Spleen (tissue), 11 donors: ENCODE results near the gene CXCL14. TPM values are rescaled to one million over a fixed set of nuclear protein-coding genes. Genes with fewer than 3 reads are reported as not detected.

Source experiments
- DNase-seq: peaks from one replicate; pipeline ENCODE4 v3.0.0-alpha.2; 2020
- H3K27ac ChIP-seq, 8 donors: fragments of 200-600 bp; sonication (generic) in 7 of 8; 1 replicate in 4 of 8; 2 replicates in 4 of 8; pipeline versions ENCODE4 v1.5.0 to v1.8.0; 2016 to 2021; ENCODE audit warnings: inconsistent platforms in 4 of 8, mild to moderate bottlenecking in 4 of 8, moderate library complexity in 1 of 8
- H3K27me3 ChIP-seq, 7 donors: fragments of 200-600 bp; sonication (generic) in 6 of 7; replicated peaks in 1 of 7; 1 replicate in 4 of 7; 2 replicates in 3 of 7; pipeline versions ENCODE4 v1.5.0 to v1.8.0; 2016 to 2021; ENCODE audit warnings: inconsistent platforms in 3 of 7, mild to moderate bottlenecking in 1 of 7
- H3K36me3 ChIP-seq, 6 donors: fragments of 200-600 bp; sonication (generic) in 5 of 6; 1 replicate in 4 of 6; 2 replicates in 2 of 6; pipeline versions ENCODE4 v1.5.0 to v1.8.0; 2016 to 2021; ENCODE audit warnings: inconsistent platforms in 2 of 6
- H3K4me1 ChIP-seq, 6 donors: fragments of 200-600 bp; sonication (generic) in 5 of 6; 1 replicate in 3 of 6; 2 replicates in 3 of 6; pipeline versions ENCODE4 v1.5.0 to v1.8.0; 2016 to 2021; ENCODE audit warnings: inconsistent platforms in 3 of 6
- H3K4me3 ChIP-seq, 8 donors: fragments of 200-600 bp; sonication (generic) in 7 of 8; 1 replicate in 4 of 8; 2 replicates in 4 of 8; pipeline versions ENCODE4 v1.5.0 to v1.8.0; 2016 to 2021; ENCODE audit warnings: inconsistent platforms in 4 of 8, mild to moderate bottlenecking in 4 of 8, moderate library complexity in 2 of 8
- H3K9me3 ChIP-seq, 8 donors: fragments of 200-600 bp; sonication (generic) in 7 of 8; 1 replicate in 4 of 8; 2 replicates in 4 of 8; pipeline versions ENCODE4 v1.5.0 to v1.8.0; 2016 to 2021; ENCODE audit warnings: inconsistent platforms in 4 of 8
- CTCF ChIP-seq, 11 experiments: fragments of 200-600 bp in 7 of 11; fragments of 450-650 bp in 4 of 11; sonication (generic) in 4 of 11; IDR thresholded peaks in 8 of 11; conservative IDR thresholded peaks in 3 of 11; 1 replicate in 7 of 11; 2 replicates in 4 of 11; pipeline versions ENCODE4 v1.4.0 to v1.8.0; 2016 to 2021; ENCODE audit warnings: antibody characterized with exemption in 11 of 11, inconsistent platforms in 4 of 11, mild to moderate bottlenecking in 1 of 11
- POLR2A ChIP-seq, 3 donors: fragments of 450-650 bp; IDR thresholded peaks; one replicate each; pipeline ENCODE4 v1.5.1; 2017; ENCODE audit warnings: antibody characterized with exemption in 3 of 3, mild to moderate bottlenecking in 1 of 3
- POLR2AphosphoS5 ChIP-seq, 3 donors: sonication (generic); formaldehyde crosslinking; IDR thresholded peaks; one replicate each; pipeline ENCODE4 v1.5.1; 2017; ENCODE audit warnings: antibody characterized with exemption in 3 of 3
- WGBS, 5 donors: extraction: QIAGEN DNeasy Blood & Tissue Kit in 3 of 5; methylation state at CpG; one replicate each; pipeline versions ENCODE4 v1.1.5 to v1.1.7; 2013 to 2018; 5-methylcytosine and 5-hydroxymethylcytosine counted together
- intact Hi-C: fragments of 100-400 bp; cut with DNase I; formaldehyde crosslinking; loops from one replicate; pipeline ENCODE4 v1.15.0; 2023; ENCODE audit warnings: low total_unique reads
- polyA plus RNA-seq, 3 donors: library from polyadenylated mRNA; stranded (reverse); fragments of 200-250 nt; gene quantifications; one replicate each; pipeline ENCODE4 v1.2.1, GENCODE V29; 2013
- total RNA-seq, 7 donors: library from RNA; depleted of rRNA in 3 of 7; stranded (reverse); fragments of >200 nt in 3 of 7; fragmentation: NEBNext Ultra II Directional in 4 of 7; extraction: Animal tissue kit (Norgen Biotek cat#: 25700) in 4 of 7; gene quantifications; one replicate each; pipeline versions ENCODE4 v1.1.0 to v1.2.1, GENCODE V29; 2016 to 2021
- donor health status: healthy with polysubstance abuse.
- donor health status: DM: no; HTN: no; CAD: no; lungs with moderate emphysema.
- donor health status: DM: no; HTN: no; CAD: no.
- donor health status: Bipolar disorder and iron deficiency.
- donor health status: healthy.
- donor health status: DM: no; HTN: no; CAD: no.
- donor health status: DM: yes; HTN: yes; CAD: no.

The CXCL14 gene
- total and polyA plus RNA-seq, 10 donors, result 10.3 to 67.1 (median 43.5) TPM

DNA sequence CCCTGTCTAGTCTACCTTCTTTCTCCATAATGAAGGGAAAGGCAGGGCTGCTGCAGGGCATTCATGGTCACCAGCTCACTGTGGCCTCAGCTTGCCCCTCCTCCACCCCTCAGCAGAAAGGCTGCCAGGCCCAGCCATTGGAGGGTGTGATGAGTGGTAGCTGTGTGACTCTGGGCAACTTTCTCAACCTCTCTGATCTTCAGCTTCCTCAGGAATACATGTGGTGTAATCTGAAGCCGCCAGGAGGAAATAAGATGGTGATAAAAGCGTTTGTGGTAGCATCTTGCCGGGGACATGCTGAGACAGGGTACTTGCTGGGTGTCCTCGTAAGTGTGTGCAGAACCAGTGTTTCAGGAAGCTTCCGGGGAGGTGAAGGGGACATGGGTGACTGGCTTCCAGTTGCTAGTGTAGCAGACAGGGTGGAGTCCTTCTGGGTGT lies 9.8 kb downstream of the CXCL14 start:
- Histone ChIP-seq H3K4me3 (no peak overlapping the region), H3K9me3 (no peaks in the 10 kb centered on the region), H3K27me3 (peaks cover 0 to 58% (median 0%) of the 10 kb centered on the region in 7 donors), H3K4me1 (peaks cover 0 to 5% (median 2%) of the 10 kb centered on the region in 6 donors), H3K36me3 (no peaks in the 10 kb centered on the region), H3K27ac (no peak overlapping the region)
- peak; percentile 55 for DNase-seq
- TF ChIP-seq POLR2AphosphoS5 (IDR thresholded peaks at IDR 0.05) (no peak), POLR2A (IDR thresholded peaks at IDR 0.05) (no peak)
- intact Hi-C loops, result no loop called here
- WGBS, 5 donors, result 57 to 82% (median 62%) methylated on average over 5 of the region's 5 CpGs

DNA sequence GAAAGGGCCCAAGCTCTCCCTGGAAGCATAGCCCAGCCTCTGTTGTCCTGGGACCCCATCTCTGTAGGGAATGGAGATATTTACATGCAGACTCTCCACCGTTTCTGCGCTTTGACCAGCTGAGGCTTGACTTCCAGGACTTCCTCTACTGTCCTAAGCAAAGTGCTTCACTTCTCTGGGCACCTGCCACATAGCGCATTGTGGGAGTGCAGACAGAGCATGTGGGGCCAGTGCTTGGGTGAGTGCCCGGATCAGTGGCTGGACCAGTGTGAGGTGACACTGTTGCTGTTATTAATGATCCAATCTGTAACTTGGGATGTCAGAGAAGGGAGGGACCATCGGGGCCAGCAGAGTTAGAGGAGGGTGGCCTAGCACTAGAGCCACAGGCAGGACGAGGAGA lies 10.5 kb downstream of the CXCL14 start:
- TF ChIP-seq CTCF (IDR thresholded peaks at IDR 0.05 in 8 of 11, conservative IDR thresholded peaks at IDR 0.05 in 3 of 11), result no peak
- TF ChIP-seq POLR2AphosphoS5 (IDR thresholded peaks at IDR 0.05), result no peak
- no peak for TF ChIP-seq POLR2A (IDR thresholded peaks at IDR 0.05)
- H3K9me3 ChIP-seq, result no peaks in the 10 kb centered on the region
- no peak overlapping the region for H3K4me3 ChIP-seq
- H3K27me3 ChIP-seq, result peaks cover 0 to 58% (median 0%) of the 10 kb centered on the region in 7 donors
- no peak overlapping the region for H3K27ac ChIP-seq
- peak; percentile 34 for DNase-seq
- H3K36me3 ChIP-seq, result no peaks in the 10 kb centered on the region
- intact Hi-C loops, result no loop called here
- H3K4me1 ChIP-seq, result peaks cover 0 to 5% (median 2%) of the 10 kb centered on the region in 6 donors
- 59 to 81% (median 72%) methylated on average over 6 of the region's 6 CpGs for WGBS, 5 donors

DNA sequence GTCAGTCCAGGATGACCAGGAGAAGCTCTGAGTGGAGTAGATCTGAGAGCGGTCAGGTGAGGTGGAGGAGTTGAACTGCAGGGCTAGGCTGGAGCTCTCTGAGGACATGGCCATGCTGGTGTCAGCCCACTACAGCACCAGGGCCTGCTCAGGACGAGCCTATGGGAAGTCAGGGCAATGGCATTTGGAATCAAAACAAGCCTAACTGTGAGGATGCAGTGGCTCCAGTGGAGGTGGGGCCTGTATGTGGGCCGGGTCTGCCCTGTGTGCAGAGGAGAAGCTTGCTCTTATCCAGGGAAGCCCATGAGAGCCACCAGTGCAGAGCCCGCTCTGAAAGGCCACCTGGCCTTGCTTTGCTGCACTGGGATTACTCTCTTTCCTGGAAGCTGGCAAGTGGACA lies 11.1 kb downstream of the CXCL14 start:
- Histone ChIP-seq H3K4me3 (no peak overlapping the region), H3K27me3 (peaks cover 0 to 58% (median 0%) of the 10 kb centered on the region in 7 donors), H3K9me3 (no peaks in the 10 kb centered on the region), H3K4me1 (peaks cover 0 to 5% (median 2%) of the 10 kb centered on the region in 6 donors), H3K36me3 (no peaks in the 10 kb centered on the region), H3K27ac (no peak overlapping the region)
- TF ChIP-seq CTCF (IDR thresholded peaks at IDR 0.05 in 8 of 11, conservative IDR thresholded peaks at IDR 0.05 in 3 of 11) (no peak), POLR2A (IDR thresholded peaks at IDR 0.05) (no peak)
- peak; percentile 61 for DNase-seq
- WGBS, 5 donors, result 69 to 82% (median 76%) methylated on average over 4 of the region's 4 CpGs
- intact Hi-C loops, result no loop called here

DNA sequence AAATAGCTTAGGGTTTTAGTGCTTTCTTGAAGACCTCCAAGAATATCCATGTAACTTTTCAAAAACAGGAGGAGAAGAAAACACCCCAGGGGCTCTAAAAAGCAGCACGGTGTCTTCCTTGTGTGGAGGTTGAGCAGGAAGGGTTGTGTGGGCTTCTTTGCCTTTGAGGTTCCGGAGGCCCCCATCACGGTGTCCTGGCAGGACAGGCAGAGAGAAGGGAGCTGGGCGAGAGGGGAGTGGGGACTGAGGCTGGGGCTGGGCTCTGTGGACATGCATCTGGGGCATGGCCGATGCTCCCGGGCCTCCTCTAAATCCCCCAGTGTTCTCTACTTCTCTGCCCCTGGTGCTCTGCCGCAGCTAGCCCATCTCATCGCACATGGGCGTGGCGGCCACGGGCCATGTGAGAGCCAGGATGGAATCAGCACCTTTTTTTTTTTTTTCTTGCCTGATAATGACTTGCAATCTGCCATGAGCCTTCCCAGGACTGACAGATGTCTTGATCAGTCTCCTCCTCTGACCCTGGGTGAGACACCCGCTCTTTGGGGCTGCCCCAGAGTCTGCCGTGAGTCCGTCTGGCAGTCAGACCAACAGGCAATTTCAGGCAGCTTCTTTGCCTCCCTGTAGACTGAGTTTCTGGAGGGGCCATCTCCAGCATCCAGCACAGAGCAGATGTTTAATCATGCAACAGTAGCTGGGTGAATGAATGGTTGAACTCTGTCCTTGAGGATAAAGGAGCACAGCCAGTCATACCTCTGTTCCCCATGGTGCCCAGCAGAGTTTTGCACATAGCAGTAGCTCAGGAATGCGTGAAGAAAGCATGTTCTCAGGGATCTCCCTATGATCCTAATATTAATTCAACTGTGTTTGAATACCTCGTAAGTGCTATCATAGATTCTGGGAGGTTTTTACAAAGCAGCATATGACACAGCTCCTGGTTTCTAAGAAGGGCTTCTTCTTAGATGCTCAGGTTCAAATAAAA lies 12.1 kb downstream of the CXCL14 start:
- Histone ChIP-seq H3K4me1 (peaks cover 0 to 5% (median 2%) of the 10 kb centered on the region in 6 donors), H3K4me3 (no peak overlapping the region), H3K36me3 (no peaks in the 10 kb centered on the region), H3K27ac (no peak overlapping the region), H3K9me3 (no peaks in the 10 kb centered on the region), H3K27me3 (peaks cover 0 to 49% (median 0%) of the 10 kb centered on the region in 7 donors)
- WGBS, 5 donors, result 80 to 90% (median 88%) methylated on average over 16 of the region's 16 CpGs
- intact Hi-C loops, result no loop called here
- DNase-seq, result peak; percentile 52
- TF ChIP-seq POLR2AphosphoS5 (IDR thresholded peaks at IDR 0.05) (no peak), CTCF (IDR thresholded peaks at IDR 0.05 in 8 of 11, conservative IDR thresholded peaks at IDR 0.05 in 3 of 11) (peak in 1 of 11 experiments; percentile 28), POLR2A (IDR thresholded peaks at IDR 0.05) (no peak)
